Calu3 (cell line): ENCODE measurements around the gene LBHD1. TPM values are rescaled to one million over a fixed set of nuclear protein-coding genes. Genes with fewer than 3 reads are reported as not detected.
"Not testable (repeated sequence)": the region's sequence is repeated elsewhere in the genome, so short reads cannot be mapped to it uniquely, and the experiment has no call there.

Source experiments
- BruUV-seq: library from RNA; stranded (reverse); fragments of 400-500 nt; replicated peaks from 2 replicates; lab custom pipeline; 2021; lab: Mats Ljungman, UMichigan
- CTCF ChIA-PET: fragments of 300-600 bp; sonication (Branson Sonifier 250); formaldehyde crosslinking; loops from one replicate; lab custom pipeline; 2022; ENCODE audit warnings: antibody characterized with exemption; lab: Charles Lee
- DNase-seq: peaks from one replicate; pipeline ENCODE4 v3.0.0; 2022
- H3K27ac Mint-ChIP-seq: one replicate; pipeline ENCODE4 v1.8.0; 2022; ENCODE audit warnings: mixed read lengths; ENCODE audit not compliant: unreplicated experiment
- H3K27me3 Mint-ChIP-seq: one replicate; pipeline ENCODE4 v1.8.0; 2022; ENCODE audit warnings: mixed read lengths; ENCODE audit not compliant: unreplicated experiment
- H3K36me3 Mint-ChIP-seq: one replicate; pipeline ENCODE4 v1.8.0; 2022; ENCODE audit warnings: mild to moderate bottlenecking, moderate library complexity, mixed read lengths; ENCODE audit not compliant: insufficient read depth, unreplicated experiment
- H3K4me1 Mint-ChIP-seq: one replicate; pipeline ENCODE4 v1.8.0; 2022; ENCODE audit warnings: mild to moderate bottlenecking, low read depth, mixed read lengths; ENCODE audit not compliant: unreplicated experiment
- H3K4me3 Mint-ChIP-seq: one replicate; pipeline ENCODE4 v1.8.0; 2022; ENCODE audit warnings: mild to moderate bottlenecking, low read depth, moderate library complexity, mixed read lengths; ENCODE audit not compliant: unreplicated experiment
- H3K9me3 Mint-ChIP-seq: one replicate; pipeline ENCODE4 v1.8.0; 2022; ENCODE audit warnings: low read depth, mixed read lengths; ENCODE audit not compliant: unreplicated experiment
- intact Hi-C: fragments of 100-400 bp; cut with micrococcal nuclease; formaldehyde crosslinking; loops from one replicate; pipeline ENCODE4 v1.10.0; 2022; ENCODE audit not compliant: unreplicated experiment
- total RNA-seq: library from RNA; stranded (reverse); gene quantifications from 2 replicates; pipeline ENCODE4 v1.2.3, GENCODE V29; 2022
- TF ChIP-seq, protein P1 (sequence below): fragments of 200-600 bp; IDR thresholded peaks from one replicate; pipeline ENCODE4 v1.8.0; 2022; ENCODE audit warnings: antibody characterized with exemption; ENCODE audit not compliant: unreplicated experiment

The LBHD1 gene
- total RNA-seq, 1 experiment from 2014 or later = 16.4 TPM

DNA sequence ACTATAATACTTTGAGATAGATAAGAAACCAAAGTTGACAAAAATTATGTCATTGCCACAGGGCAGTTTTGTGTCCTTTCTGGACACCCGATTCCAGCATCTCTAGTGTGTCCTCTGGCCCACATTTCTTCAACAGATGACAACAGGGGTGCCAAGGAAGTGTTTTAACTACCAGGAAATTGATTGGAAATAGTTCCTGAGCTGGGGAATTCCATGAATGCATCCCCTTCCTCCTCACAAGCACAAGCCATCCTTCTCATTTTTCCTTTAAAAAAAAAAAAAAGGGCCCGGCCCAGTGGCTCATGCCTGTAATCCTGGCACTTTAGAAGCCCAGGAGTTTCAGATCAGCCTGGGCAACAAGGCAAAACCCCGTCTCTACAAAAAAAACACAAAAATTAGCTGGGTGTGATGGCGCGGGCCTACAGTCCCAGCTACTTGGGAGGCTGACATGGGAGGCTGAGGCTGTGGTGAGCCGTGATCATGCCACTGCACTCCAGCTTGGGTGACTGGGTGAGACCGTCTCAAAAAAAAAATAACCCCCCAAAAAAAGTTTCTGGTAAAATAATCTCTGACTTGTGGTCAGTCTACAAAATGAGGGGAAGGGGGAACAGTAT, 49.5 kb downstream of the LBHD1 start:
- Mint-ChIP-seq H3K4me1 (peaks cover 18% of the 10 kb centered on the region), H3K4me3 (peak overlapping the region; percentile 90), H3K27ac (peak overlapping the region; percentile 95), H3K27me3 (no peaks in the 10 kb centered on the region), H3K36me3 (peaks cover 69% of the 10 kb centered on the region), H3K9me3 (no peaks in the 10 kb centered on the region)
- intact Hi-C loops = no loop called here
- TSS peak; percentile 84 for BruUV-seq
- CTCF ChIA-PET = interaction anchor here (0.6 to 2.1 kb wide), 5 partner anchors 11 to 63 kb away, joined by 3 to 5 read pairs (median 4); partner anchors contain the start of gene TUT1
- DNase-seq = no peak
- TF ChIP-seq, protein P1, sequence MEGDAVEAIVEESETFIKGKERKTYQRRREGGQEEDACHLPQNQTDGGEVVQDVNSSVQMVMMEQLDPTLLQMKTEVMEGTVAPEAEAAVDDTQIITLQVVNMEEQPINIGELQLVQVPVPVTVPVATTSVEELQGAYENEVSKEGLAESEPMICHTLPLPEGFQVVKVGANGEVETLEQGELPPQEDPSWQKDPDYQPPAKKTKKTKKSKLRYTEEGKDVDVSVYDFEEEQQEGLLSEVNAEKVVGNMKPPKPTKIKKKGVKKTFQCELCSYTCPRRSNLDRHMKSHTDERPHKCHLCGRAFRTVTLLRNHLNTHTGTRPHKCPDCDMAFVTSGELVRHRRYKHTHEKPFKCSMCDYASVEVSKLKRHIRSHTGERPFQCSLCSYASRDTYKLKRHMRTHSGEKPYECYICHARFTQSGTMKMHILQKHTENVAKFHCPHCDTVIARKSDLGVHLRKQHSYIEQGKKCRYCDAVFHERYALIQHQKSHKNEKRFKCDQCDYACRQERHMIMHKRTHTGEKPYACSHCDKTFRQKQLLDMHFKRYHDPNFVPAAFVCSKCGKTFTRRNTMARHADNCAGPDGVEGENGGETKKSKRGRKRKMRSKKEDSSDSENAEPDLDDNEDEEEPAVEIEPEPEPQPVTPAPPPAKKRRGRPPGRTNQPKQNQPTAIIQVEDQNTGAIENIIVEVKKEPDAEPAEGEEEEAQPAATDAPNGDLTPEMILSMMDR = no peak

DNA sequence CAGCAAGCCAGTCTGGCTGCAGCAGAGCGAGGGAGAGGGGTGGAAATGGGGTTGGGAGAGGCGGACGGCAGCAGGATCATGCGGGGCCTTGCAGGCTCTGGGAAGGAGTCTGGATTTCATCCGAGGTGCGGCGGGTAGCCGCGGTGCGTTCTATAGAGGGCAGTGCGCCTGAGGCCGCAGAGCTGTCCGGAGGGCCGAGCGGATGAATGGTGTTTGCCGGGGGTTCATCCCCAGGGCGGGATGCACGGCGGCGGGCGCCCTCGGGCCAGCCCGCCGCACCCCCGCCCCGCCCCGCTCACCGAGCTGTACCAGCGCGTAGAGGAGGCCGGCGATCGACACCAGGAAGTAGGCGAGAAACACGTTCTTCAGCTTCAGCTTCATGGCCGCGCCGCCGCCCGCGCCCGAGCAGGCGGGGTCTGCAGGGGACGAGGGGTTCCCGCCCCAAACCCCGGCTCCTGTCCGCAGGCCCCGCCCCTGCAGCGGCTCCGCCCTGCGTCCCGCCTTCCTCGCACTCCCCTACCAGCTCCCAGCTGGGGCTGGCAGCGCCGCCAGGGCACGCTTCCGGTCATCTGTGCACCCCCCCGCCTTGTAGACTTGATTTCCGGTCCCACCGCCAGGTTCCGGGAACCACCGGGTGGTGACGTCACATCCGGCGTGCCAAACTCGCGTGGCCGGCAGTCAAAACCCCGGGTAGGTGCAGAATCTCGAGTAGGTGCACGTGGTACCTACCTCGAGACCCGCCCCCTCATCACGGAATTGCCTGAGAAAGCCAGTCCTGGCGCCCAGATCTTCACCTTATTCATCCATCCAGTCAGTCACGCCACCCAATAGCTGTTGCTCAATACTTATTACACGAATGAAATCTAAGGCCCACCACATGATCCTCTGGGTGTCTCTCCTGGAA, 50.2 kb downstream of the LBHD1 start, which contains the start of gene B3GAT3:
Gene B3GAT3 (minus strand): TSS at position 420 of the 904 bp plus-strand sequence. CDS start 39 bp downstream, at position 381.
- H3K9me3 Mint-ChIP-seq = no peaks in the 10 kb centered on the region

DNA sequence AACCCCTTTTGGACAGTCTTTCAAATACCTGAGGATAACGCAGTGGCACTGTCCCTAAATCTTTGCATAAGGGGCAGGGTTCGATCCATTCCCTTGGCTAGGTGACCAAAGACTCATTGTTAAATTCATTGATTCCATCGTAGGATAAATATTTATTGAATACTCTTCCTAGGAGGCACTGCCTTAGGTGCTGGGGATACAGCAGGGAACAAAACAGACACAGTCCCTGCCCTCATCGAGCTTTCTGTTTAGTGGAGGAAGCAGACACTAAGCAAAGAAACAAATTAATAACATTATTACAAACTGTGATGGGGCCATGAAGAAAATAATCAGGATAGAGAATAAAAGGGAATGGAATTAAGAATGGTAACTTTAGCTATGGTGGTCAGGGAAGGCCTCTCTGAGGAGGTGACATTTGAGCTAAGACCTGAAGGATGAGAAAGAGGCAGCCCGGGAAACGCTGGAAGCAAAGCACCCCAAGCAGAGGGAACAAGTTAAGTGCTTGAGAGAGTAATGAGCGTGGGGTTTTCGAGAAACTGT, 51.0 kb downstream of the LBHD1 start:
- Mint-ChIP-seq H3K4me3 (peak overlapping the region; percentile 90), H3K27ac (peak overlapping the region; percentile 95), H3K36me3 (peaks cover 66% of the 10 kb centered on the region), H3K9me3 (no peaks in the 10 kb centered on the region), H3K4me1 (peaks cover 18% of the 10 kb centered on the region), H3K27me3 (no peaks in the 10 kb centered on the region)
- TSS peak; percentile 53 for BruUV-seq
- no peak for DNase-seq
- CTCF ChIA-PET = interaction anchor here (0.6 to 2.1 kb wide), 4 partner anchors 9 to 226 kb away, joined by 3 to 5 read pairs (median 3); no protein-coding TSS in a partner anchor
- TF ChIP-seq, protein P1 = no peak
- intact Hi-C loops = no loop called here

More for the DNA sequence above, 50.2 kb downstream of the LBHD1 start, which contains the start of gene B3GAT3:
- BruUV-seq = no TSS peak
- H3K27me3 Mint-ChIP-seq = no peaks in the 10 kb centered on the region
- CTCF ChIA-PET = interaction anchor here (0.6 to 2.1 kb wide), 9 partner anchors 10 to 227 kb away, joined by 3 to 5 read pairs (median 3); partner anchors contain the start of gene TUT1
- peak; percentile 99 for DNase-seq
- peaks cover 18% of the 10 kb centered on the region for H3K4me1 Mint-ChIP-seq
- H3K4me3 Mint-ChIP-seq = peak within 1 kb of the TSS; percentile 90
- TF ChIP-seq, protein P1 = no peak
- intact Hi-C loops = no loop called here
- peaks cover 65% of the 10 kb centered on the region for H3K36me3 Mint-ChIP-seq
- H3K27ac Mint-ChIP-seq = peak within 1 kb of the TSS; percentile 95

DNA sequence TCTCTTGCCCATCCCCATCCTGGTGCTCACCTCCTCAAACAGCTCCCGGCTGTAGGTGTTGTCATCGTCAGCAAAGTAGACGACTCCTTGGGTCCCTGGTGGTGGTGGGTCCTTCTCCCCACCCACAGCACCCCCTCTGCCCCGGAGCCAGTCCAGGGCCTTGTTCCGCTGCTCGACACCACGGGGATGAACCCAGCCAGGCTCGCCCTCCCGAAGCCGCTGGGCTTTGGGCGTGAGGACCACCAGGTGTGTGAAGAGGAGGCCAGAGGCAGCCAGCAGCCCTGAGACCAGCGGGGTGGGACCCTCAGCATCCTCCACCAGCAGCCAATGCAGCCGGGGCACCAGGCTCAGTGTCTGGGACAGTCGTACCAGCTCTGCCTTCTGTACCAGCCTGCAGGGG, 55.1 kb downstream of the LBHD1 start:
- H3K4me1 Mint-ChIP-seq = peaks cover 29% of the 10 kb centered on the region
- DNase-seq, H3K27me3 Mint-ChIP-seq, H3K9me3 Mint-ChIP-seq, CTCF ChIA-PET, intact Hi-C loops, H3K4me3 Mint-ChIP-seq, H3K27ac Mint-ChIP-seq, BruUV-seq: not testable (repeated sequence)
- H3K36me3 Mint-ChIP-seq = peaks cover 45% of the 10 kb centered on the region
